Renal cortical epithelial cell (primary cell): ENCODE results near the gene ZDHHC11. TPM values are rescaled to one million over a fixed set of nuclear protein-coding genes. Genes with fewer than 3 reads are reported as not detected.
"Not testable (repeated sequence)": the region's sequence is repeated elsewhere in the genome, so short reads cannot be mapped to it uniquely, and the experiment has no call there.

ENCODE experiments used
- DNase-seq: peaks from one replicate; pipeline ENCODE4 v3.0.0-alpha.2; 2011; ENCODE audit warnings: low read depth
- total RNA-seq: library from RNA; depleted of rRNA; stranded (reverse); fragments of >200 nt; gene quantifications from 2 replicates; pipeline ENCODE4 v1.2.3, GENCODE V29; 2014

ZDHHC11 gene
- total RNA-seq, 1 donor from 2014 or later: 2.3 TPM

DNA sequence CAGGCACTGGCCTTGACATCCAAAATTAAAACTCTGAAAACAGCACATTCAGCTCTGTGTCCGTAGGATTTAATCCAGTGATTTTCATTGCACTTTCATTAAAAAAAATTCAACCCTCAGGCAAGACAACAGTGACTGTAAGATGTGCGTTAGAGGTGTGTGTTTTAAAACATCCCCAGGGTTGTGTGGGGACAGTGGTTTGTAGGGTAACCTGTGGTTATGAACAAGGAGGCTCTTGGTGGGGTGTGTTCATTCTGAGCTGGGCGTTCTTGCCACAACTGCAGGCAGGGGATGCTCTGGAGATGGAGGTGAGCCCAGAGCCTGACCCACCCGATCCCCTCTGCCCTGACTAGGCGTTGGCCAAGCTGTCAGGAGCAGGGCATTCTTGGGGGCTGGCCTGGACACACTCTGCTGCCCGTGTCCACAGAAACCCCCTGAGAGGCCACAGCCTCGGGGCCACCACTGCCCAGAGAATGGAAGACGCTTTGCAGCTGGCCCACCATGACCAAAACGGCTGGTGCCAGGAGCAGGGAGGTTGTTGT is 103.4 kb downstream of the ZDHHC11 start:
- DNase-seq: not testable (repeated sequence)

DNA sequence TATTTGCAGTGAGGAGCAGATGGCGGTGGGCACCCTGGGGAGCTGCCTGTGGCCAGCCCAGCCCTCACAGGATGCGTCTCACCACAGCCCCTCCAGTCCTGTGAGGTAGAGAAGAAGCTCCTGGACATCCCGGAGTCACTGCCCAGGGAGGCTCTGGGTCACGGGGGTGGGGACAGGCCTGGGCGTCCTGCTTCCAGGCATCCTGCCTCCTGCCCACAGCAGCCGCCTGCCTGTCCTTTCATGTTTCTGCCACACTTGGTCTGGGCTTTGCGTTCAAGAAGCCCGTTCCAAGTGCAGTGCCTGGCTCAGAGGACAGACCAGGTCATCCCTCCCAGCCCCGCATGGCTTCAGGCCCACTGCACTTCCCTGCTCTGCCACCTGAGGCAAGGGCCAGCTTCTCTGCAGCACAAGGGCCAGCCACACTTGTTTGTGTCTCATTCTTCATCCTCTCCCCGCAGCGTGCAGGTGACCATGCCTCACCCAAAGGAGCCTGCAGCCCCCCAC is 104.5 kb downstream of the ZDHHC11 start:
- DNase-seq: no peak

Other genes starting within 250 kb of the ZDHHC11 start
- 4.3 and 4.7 TPM in 2 replicates for gene CEP72, start 238.6 kb downstream of the ZDHHC11 start, total RNA-seq
- 0.17 and 0.25 TPM in 2 replicates for gene TPPP, start 157.6 kb downstream of the ZDHHC11 start, total RNA-seq
- not detected in 2 replicates for gene ZDHHC11B, start 66.3 kb downstream of the ZDHHC11 start, total RNA-seq
- gene BRD9, start 41.8 kb upstream of the ZDHHC11 start, total RNA-seq: 34.2 and 45.4 TPM in 2 replicates
- 4.3 and 32.1 TPM in 2 replicates for gene TRIP13, start 41.9 kb upstream of the ZDHHC11 start, total RNA-seq
- 0.10 TPM in 1 of 2 replicates, not detected in the other for gene NKD2, start 157.8 kb upstream of the ZDHHC11 start, total RNA-seq